Esophagus muscularis mucosa (tissue), 4 donors: Measurements from ENCODE around the gene SDR9C7.

Experiments used
- EP300 ChIP-seq: sonication (generic); formaldehyde crosslinking; IDR thresholded peaks from one replicate; pipeline ENCODE4 v1.6.1; 2017; ENCODE audit warnings: antibody characterized with exemption
- POLR2A ChIP-seq: fragments of 450-650 bp; IDR thresholded peaks from one replicate; pipeline ENCODE4 v1.6.1; 2017; ENCODE audit warnings: antibody characterized with exemption, moderate library complexity, mild to moderate bottlenecking, low read depth
- TF ChIP-seq, protein P1 (sequence below), 3 experiments: fragments of 200-600 bp in 2 of 3; fragments of 450-650 bp in 1 of 3; sonication (generic) in 2 of 3; IDR thresholded peaks; one replicate each; pipeline ENCODE4 v1.5.1; 2017 to 2019; ENCODE audit warnings: antibody characterized with exemption in 3 of 3, mild to moderate bottlenecking in 2 of 3, moderate library complexity in 1 of 3

DNA sequence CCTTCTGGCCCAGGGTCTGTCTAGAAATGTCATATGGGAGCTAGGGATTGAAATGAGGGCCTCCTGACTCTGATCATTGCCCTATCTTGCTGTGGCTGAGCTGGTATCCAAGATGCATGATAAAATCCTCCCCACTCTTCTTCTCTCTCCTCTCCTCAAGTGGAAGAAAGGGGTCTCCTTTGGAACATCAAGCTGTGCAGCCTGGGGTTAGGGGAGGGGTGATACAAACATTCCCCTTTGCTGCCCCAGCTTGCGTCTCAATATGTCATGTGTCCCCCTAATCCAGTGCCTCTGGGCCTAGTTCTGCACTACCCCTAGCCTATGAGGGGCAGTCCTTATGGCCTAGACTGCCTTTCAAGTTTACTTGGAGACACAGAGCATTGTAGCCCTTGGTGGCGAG lies 14.7 kb upstream of the SDR9C7 start:
- TF ChIP-seq, protein P1, sequence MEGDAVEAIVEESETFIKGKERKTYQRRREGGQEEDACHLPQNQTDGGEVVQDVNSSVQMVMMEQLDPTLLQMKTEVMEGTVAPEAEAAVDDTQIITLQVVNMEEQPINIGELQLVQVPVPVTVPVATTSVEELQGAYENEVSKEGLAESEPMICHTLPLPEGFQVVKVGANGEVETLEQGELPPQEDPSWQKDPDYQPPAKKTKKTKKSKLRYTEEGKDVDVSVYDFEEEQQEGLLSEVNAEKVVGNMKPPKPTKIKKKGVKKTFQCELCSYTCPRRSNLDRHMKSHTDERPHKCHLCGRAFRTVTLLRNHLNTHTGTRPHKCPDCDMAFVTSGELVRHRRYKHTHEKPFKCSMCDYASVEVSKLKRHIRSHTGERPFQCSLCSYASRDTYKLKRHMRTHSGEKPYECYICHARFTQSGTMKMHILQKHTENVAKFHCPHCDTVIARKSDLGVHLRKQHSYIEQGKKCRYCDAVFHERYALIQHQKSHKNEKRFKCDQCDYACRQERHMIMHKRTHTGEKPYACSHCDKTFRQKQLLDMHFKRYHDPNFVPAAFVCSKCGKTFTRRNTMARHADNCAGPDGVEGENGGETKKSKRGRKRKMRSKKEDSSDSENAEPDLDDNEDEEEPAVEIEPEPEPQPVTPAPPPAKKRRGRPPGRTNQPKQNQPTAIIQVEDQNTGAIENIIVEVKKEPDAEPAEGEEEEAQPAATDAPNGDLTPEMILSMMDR (IDR thresholded peaks at IDR 0.05): no peak
- TF ChIP-seq POLR2A (no peak), EP300 (no peak)
